ENCODE results near the gene BTG2.

The BTG2 gene

GRCh38 chr1:203276916-203277545, 28.3 kb upstream of the BTG2 start:
- DNase-seq, result no peak

DNA sequence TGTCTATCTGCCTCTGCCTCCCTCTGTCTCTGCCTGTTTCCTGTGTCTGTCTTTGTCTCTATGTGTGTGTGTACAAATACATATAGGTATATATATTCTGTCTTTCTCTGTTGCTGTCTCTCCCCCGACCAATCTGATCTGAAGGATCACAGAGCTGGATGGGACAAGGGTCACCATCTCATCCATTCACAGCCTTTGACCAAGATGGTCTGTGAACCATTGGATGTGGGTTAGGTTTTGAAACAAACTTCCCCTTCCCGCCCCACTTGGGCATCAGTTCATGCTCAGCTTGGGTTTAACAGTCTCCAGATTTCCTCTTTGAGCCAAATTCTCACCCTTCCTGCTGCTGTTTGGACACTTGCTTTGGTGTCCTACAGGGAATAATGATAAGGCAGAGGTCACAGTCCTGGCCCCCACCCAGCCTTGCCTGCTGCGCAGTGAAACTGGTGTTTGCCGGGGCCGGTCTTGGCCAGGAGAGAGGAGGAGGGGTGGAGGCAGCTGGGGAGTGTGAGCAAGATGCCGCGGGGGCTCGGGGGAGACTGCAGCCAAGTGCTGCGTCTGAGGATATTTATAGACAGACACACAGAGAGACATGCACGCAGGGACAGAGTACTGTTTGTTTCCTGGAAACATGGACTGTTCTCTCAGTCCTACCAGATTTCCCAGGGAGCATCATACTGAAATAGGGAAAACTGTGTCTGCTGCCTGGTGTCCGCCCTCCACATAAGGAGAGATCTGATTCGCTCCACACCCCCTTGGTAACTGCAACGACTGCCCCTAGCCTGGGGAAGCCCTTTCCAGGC, 27.0 kb upstream of the BTG2 start:
- no peak for DNase-seq

DNA sequence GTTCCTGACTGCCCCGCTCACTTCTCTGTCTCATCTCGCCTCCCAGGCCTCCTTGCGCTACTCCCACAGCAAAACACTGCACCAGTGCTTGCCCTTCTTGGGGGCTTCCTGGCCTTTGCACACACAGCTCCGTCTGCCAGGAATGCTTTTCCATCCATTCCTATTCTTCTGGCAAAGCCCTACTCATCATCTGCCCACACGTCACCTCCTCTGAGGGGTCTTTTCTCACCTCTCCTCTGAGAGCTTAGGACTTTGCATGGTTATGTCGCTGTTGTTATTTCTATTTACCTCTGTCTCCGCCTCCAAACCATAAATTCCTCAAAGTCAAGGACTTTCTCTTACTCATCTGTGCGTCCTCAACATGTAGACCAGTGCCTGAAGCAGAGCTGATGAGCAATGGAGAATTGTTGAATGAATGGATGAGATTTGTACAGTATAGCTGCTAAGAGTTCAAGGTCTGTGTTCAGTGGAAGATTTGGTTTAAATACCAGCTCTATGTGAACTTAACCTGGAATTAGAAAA, 26.4 kb upstream of the BTG2 start:
- no peak for DNase-seq

DNA sequence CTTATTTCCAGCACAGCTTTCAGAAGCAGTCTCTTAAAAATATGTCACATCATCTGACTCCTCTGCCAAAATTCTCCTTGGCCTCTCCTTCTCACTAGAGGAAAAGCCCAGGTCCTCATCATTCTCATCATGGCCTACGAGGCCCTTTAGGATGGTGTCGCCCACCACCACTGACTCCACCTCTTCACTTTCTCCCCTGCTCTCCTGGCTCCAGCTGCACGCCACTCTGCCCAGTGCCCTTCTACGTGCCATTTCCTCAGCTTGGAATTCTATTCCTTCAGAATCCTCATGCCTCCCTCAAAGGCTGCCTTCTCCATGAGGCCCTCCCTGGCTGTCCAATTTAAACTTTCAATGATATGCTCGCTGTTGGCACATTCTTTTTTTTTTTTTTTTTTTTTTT, 25.3 kb upstream of the BTG2 start:
- no peak for DNase-seq

- no peak for DNase-seq
Measured at GRCh38 chr1:203281033-203281432, 24.3 kb upstream of the BTG2 start.

- DNase-seq, result no peak
Measured at GRCh38 chr1:203281851-203282661, 23.3 kb upstream of the BTG2 start.

GRCh38 chr1:203282720-203283542, 22.4 kb upstream of the BTG2 start:
- DNase-seq, result no peak

DNA sequence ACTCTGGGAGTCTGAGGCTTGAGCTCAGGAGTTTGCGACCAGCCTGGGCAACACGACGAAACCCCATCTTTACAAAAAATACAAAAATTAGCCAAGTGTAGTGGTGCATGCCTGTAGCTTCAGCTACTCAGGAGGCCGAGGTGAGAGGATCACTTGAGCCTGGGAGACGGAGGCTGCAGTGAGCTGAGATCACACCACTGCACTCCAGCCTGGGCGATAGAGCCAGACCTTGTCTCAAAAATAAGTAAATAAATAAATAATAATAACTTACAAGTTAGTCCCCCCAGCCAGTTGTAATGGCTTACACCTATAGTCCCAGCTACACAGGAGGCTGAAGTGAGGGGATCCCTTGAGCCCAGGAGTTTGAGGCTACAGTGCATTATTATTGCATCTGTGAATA, 21.7 kb upstream of the BTG2 start:
- no peak for DNase-seq

DNA sequence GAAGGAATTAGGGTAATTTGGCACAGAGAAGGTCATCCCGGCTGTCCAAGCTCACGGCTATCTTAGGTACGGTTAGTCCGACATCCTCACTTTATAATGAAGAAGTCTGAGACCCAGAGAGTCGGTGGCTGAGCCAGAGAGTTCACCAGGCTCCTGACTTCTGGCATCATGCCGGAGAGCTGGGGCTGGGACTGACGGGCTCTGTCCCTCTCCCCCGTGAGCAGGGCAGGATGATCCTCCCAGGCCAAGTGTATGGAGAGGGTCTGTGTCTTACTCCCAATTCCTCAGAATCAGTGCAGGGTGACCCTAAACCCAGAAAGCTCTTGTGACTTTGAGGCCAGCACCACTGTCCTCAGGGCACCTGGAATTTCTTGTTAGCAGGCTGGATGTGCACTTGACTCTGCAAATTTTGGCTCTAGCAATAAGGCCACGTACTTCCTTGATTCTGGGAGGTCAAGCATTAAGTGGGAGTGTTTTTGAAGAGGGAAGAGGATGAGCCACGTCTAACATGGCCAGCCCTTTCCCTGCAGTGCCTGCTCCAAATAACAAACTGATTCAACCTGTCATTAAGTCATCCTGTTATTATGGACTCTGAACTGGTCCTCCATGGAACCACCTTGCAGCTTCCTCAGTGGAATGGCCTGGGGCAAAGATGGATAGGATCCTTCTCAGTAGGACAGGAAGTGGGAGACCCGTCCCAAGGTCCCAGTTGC, 20.8 kb upstream of the BTG2 start:
- no peak for DNase-seq

- DNase-seq, result no peak
Measured at GRCh38 chr1:203286161-203286984, 18.9 kb upstream of the BTG2 start.

GRCh38 chr1:203287109-203287893, 18.0 kb upstream of the BTG2 start:
- no peak for DNase-seq

DNA sequence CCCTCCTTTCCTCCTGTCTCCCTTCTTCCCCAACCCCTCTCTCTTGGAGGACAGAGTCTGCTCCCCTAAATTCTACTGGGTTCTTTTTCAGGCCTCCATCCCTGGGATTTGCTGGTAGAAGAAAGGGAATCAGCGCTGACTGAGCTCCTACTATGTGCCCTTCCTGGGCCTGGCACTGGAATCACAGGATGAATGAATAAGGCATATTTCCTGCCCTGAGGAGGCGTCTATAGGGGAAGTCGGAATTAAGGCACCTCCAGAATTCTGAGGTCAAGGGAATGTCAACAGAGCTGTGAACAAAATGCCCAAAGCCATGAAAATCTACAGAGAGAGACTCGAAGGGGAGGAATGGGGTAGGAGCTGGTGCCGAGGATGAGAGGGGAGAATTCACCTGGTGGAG, 17.4 kb upstream of the BTG2 start:
- DNase-seq, result no peak

DNA sequence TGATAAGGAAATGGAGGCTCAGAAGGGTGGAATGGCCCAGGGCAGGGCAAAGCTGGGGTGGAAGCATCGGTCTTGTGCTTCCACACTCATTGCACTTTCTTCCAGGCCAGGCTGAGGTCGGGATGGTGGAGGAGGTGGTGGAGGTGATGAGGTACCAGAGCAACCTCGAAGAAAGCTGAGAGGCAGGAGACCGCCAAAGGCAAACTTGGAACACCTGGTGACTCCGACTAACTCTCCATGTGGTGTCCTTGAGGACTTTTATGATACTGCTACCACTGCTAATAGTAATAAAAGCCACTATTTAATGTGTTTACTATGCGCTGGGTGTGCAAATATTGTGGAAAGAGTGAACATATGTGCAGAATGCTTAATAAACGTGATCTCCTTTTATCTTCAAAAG, 16.9 kb upstream of the BTG2 start:
- no peak for DNase-seq

GRCh38 chr1:203289281-203289981, 15.9 kb upstream of the BTG2 start:
- DNase-seq, result no peak

DNA sequence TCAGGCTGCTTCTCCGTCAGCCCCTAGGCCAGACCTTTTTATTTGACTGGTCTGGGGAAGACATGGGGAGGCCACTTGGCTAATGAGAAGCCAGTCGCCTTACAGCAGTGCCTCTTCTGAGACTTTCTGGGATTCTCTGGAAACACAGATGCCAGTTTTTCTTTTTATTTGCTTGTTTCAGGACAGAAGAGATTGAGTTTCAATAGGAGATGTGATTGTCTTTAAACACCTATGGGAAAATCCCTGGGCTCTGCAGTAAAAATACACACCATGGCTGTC, 15.4 kb upstream of the BTG2 start:
- no peak for DNase-seq

DNA sequence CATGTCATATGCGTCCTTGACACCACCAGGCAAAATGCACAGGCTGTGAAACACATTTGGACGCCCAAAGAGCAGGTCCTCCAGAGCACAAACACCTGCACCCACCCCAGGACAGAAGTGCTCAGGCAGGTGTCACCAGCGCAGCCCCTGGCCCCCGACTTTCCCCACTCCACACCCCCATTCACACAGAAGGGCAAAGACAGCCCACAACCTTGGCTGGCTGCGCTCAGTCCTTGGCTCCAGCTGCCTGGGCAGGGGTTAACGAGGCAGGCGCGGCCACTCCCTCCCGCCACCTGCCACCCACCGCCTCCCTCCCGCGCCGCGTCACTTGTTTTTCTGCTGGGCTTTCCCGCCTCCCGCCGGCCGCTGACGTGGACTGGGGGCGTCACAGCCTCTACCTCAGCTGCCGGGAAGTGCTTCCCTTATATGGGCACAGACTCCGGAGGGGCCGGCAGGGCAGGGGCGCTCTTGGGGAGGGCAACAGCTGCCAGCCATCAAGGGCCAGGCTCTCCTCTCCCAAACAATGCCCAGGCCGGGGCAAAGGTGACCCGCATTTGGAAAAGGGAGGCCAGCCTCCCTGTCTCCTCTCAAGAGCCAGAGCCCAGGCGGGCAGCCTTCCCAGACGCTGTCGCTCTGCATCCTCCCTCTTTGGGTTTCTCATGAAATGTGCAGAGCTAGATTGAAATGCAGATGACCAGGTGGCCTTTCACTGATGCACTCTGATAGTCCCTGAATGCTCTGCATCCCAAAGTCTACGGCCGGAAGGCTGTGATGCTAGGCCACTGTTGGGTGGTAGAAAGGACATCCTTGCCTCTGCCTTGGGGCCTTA, 14.8 kb upstream of the BTG2 start:
- DNase-seq, result peak; percentile 82

DNA sequence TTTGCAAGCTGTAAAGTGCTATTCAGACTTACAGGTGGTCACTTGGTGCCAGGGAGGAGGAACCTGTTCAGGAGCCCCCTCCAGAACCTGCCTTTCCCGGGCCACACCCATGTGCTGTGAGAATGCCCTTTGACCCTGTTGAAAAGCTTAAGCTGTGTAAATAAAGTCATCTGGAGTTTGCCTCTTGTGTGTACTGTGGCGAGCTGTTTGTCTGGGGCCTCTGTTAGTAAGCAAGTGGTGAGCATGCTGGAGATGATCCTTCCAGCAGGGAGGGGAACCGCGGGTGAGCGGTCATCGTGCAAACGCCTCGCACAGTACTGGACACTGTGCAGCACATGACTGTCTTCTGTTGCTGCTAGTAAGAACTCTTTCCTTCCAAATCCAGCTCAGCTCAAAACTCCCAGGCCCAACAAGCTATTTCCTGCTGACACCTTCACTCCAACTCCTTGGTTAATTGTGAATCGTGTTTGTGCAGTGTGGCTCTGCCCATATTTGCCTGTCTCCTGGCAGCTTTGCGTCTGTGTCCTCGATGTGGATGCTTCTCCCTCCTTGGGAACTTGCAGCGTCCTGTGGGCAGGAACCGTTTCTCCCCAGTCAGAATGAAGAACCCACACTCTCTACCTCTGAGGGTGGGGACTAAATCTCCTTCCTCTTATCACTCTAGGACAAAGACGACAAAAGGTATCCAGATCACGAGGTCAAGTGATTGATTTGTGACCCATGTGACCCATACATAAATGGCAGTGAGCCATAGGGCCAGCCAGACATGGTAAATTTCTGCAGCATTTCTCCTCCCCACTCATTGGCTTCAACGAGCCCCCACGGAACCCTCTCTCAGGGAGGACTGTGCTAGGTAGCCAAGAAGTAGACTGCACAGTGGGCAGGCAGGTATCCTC, 13.9 kb upstream of the BTG2 start:
- DNase-seq, result no peak

DNA sequence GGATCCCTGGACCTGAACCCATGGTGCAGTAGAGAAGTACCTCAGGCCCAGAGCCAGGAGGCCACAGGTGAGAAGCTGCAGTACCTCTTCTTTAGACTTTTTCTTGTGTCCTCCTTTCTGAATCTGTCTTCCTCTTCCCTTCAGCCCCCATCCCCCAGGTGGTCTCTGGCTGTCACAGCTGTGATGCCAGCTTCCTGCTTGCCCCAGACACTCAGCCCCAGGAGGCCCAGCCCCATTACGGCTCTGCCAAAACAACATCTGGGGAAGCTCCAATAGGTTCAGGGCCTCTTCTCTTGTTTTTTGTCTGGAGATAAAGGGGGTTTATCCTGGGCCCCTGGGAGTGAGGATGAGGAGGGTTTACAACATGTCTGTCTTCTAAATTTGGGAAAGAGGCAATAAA, 9.5 kb upstream of the BTG2 start:
- DNase-seq, result no peak

Measured in NCI-H1930 (cell line).